Activated naive CD4-positive, alpha-beta T cell (primary cell): Measurements from ENCODE around the gene BANP.
"Not testable (repeated sequence)": the region's sequence is repeated elsewhere in the genome, so short reads cannot be mapped to it uniquely, and the experiment has no call there.

Experiments
- DNase-seq, 4 experiments: peaks; one replicate each; lab custom pipeline; 2025; lab: John Stamatoyannopoulos, UW

Gene BANP

DNA sequence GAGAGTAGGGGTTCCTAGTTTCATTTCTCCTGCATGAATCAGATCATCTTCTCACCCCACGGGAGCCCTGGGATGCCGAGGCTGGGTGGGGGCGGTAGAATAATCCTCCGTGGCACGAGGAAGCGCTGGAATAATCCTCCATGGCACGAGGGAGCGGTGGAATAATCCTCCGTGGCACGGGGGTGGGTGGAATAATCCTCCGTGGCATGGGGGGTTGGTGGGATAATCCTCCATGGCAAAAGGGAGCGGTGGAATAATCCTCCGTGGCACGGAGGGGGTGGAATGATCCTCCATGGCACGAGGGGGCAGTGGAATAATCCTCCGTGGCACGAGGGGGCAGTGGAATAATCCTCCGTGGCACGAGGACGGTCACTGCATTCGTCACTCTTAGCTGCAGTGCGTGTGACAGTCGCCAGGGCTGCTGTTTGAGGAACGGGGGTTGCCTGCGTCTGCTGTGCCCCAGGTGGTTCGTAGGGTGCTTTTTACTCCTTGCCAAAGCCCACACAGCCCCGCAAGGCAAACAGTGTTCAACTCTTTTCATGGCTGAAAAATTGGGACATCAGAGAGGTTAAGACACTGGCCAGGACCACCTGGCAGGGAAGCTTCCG is 152.5 kb downstream of the BANP start:
- no peak for DNase-seq

DNA sequence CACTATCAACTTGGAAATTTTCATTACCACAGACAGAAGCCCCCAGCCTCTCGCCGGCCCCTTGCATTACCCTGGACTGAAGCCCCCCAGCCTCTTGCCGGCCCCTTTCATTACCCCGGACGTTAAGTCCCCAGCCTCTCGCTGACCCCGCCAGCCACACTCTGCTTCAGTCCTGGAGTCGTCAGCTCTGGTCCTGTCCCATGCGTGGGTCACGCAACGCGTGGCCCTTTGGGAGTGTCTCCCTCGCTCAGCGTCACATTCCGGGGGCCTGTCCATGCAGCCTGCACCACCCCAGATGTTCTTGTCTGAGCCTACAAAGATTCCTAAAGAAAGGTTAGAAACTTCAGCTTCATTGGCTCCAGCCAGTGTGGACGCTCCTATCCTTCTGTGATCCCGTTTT is 153.1 kb downstream of the BANP start:
- DNase-seq: not testable (repeated sequence)

DNA sequence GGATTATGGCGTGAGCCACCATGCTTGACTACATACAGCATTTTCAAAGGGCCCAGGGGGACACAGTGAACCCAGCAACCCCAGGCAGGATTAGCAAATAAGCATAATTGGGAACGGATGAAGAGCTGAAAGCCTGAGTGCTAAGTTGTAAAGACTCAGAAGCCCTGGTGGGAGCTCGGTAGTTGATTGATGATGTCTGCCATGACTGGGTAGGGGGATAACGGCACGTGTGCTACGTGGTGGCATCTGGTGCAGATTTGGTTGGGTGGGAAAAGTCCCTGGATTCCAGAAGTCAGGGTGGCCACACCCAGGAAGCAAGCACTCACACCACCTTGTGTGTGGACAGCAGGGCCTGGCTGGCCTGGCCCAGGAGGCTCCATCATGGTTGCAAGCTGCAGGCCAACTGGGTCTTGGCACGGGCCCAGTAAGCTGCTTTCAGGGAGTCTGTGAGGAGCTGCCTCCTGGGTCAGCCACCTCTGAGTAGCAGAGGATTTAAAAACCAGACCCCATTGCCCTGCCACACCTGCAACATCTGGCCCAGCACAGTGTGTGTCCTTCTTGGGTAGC is 154.4 kb downstream of the BANP start:
- DNase-seq: not testable (repeated sequence)

DNA sequence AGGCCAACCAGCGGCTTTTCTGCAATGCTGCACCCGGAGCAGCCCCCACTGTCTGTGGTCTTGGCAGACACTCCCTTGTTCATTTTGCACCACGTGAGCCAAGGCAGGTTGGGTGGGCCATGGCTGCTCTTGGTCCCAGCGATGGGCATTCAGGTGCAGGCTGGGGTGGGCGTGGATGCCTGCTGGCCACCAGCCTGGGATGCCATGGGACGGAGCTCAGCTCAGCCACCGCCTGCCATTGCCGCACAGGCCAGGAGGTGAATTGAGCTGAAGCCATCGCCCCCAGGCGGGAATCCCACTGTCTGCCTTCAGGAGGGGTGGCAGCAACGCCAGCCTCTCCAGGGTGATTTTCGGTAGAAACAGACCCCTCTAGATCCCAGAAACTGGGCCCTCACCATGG is 155.3 kb downstream of the BANP start:
- not testable (repeated sequence) for DNase-seq

DNA sequence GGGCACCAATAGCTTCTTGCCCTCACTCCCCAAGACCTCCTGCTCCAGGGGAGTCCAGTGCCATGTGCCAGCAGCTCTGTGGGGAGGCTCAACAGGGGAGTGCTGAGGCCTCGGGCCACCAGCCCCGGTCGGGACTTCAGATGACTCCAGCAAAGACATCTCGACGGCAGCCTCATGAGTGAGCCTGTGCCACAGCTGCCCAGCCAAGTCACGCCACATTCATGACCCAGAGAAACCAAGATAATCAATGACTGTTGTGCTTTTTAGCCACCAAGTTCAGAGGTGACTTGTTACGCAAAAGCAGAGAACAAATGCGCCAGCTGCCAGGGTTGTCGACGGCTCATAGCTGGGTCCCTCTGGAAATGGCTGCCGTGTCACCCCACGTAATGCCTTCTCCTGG is 157.5 kb downstream of the BANP start:
- DNase-seq: no peak

DNA sequence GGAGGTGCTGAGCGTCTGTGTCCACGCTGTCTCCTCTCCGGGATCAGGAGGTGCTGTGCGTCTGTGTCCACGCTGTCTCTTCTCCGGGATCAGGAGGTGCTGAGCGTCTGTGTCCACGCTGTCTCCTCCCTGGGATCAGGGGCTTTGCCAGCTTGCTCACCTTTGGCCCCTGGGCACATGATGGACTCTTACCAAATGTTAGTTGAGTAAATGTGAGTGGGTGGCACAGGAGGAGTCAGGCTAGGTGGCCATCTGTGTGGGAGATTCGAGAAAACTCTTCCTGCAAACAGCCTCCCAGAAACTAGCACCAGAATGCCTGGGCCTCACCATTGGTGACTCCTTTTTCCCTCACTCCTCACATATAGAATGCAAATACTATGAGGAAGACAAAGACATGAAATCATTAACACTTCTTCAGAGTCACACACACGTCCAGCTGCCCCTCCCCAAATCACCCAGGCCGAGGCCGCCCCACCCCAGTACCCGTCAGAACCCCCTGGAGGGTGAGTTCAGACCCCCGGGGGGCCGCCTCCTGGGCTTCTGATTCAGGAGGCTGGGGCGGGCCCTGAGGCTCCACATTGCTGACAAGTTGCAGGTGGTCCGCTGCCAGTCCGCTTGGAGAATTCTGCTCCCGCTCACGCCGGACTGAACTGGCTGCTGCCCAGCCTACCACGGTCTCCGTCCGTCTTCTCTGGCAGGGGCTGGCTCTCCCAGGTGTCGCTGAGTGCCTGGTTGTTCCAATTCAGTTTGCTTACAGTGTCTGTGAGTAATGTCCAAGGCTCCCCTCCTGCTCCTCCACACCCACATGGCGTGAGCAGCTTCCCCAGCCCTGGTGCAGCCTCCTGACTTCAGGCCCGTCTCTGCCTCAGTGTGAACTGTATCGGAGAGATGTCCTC is 158.7 kb downstream of the BANP start:
- DNase-seq: not testable (repeated sequence)

DNA sequence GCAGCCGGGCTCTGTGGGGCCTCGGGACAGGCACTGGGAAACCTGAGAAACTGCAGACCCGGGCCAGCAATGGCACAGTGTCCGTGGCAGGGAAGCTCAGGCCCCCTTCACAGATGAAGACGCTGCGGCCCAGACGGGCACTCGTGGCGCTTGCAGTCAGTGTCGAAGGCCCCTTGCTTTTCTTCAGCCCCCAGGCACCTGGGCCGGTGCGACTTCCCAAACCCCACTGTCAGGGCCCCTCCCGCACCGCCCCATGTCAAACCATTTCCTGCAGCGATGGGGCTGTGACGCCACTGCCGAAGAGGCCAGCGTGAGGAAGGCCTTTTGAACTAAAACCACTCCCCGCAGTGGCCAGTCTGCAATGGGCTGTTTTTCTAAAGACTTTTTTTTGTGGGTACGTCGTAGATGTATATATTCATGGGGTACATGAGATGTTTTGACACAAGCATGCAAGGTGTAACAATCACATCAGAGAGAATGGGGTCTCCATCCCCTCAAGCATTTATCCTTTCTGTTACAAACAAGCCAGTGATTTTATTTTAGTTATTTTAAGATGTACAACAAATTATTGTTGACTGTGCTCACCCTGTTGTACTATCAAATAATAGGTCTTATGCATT is 159.8 kb downstream of the BANP start:
- DNase-seq: not testable (repeated sequence)

DNA sequence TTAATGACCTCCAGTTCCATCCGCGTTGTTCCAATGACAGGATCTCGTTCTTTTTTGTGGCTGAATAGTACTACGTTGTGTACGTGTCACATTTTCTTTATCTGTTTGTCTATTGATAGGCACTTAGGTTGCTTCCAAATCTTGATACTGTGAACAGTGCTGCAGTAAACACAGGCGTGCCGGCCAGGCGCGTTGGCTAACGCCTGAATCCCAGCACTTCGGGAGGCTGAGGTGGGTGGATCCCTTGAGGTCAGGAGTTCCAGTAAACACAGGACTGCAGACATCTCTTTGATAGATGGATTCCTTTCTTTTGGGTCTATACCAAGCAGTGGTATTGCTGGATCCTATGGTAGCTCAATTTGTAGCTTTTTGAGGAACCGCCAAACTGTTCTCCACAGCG is 160.7 kb downstream of the BANP start:
- not testable (repeated sequence) for DNase-seq

DNA sequence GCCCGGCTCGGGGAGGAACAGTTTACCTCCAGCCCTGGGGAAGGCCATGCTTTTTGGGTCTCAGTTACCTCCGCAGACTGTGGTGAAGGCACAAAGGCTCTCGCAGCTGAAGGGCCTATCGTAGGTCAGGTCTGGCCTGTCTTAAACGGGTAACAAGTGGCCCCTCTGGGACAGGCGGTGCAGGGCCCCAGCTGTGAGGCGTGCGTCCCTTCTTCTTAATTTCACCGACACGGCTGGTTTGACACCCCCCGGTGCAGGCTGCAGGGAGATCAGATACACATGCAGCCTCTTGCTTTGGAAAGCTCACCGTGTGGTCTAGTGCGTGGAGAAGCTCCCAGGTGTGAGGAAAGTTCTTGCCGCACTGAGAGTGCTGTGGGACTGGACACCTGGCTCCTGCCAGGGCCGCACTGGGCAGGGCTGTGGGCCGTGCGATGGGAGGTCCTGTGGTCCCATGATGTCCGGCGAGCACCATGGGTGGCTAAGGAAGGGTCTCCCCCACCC is 162.4 kb downstream of the BANP start:
- no peak for DNase-seq

DNA sequence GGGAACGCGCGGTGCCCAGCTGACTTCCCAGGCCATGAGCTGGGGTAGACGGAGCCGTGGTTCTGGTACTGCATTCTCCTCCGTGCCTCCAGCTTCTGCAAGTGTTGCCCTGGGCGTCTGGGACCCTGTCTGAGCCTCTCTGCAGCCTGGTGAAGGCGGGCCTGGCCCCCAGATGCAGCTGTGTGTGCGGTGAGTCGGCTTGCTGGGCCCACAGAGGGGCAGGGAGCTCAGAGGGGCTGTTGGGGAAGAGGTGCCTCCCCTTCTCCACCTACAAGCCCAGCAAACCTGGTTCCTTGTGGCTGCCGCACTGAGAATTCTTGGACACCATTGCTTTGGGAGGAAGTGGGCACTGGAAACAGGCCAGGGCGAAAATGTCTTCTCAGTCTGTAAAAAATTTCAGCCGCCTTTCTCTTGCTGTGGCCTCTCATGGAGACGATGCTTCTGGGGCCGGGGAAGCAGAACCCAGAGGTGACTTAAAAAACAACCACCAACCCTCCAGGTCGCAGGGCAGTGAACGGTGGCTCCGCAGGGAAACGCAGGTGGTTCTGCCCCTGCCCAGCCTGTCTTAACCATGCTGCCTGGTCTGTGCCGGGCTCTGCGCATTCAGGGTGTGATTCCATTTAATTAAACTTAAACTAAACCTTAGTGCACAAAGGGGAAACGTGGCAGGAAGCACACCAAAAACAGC is 163.5 kb downstream of the BANP start:
- DNase-seq: not testable (repeated sequence)

DNA sequence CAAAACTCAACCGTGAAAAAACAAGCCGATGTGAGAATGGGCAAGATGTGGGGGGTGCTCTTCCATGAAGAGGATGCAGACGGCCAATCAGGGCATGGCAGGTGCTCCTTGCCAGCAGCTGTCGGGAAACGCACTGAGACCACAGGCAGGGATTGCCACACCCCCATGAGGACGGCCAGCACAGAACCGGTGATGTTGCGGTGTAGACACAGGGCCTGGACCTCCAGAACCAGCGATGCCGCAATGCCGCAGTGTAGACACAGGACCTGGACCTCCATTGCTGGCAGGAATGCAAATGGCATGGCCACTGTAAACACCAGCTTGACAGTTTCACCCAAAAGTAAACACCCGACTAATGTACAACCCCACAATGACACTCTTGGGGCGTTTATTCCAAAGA is 164.9 kb downstream of the BANP start:
- DNase-seq: no peak

DNA sequence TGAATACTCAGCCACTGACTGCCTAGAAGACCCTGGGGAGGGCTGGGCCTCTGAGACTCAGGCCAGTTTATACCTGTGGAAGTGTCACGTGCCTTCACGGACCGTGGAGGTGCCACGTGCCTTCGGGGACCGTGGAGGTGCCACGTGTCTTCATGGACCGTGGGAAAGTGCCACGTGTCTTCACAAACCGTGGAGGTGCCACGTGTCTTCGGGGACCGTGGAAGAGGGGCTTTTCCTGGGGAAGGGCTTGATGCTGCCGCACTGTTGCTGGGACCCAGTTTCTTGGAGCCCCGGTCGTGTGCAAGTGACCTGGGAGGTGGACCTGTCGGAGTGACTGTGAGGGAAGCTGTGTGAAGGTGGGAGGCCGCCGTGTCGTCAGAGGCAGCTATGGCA is 166.2 kb downstream of the BANP start:
- DNase-seq: no peak

DNA sequence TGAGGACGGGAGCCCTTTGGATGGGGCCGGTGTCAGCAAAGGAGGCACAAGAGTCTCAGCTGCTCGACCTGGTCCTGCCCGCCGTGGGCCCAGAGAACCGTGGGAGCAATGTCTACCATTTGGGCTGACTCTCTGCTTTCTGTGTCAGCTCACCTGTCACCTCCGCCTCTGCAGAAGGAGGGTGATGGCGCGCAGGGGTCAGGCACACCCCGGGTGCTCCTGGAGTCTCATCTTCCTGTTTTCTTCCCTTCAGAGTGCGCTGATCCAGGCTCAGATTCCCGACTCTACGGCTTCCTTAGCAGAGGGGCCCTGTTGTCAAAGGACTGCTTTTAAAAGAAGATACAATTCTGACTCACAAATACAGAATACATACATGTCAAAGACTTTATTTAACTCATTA is 167.1 kb downstream of the BANP start:
- no peak for DNase-seq

DNA sequence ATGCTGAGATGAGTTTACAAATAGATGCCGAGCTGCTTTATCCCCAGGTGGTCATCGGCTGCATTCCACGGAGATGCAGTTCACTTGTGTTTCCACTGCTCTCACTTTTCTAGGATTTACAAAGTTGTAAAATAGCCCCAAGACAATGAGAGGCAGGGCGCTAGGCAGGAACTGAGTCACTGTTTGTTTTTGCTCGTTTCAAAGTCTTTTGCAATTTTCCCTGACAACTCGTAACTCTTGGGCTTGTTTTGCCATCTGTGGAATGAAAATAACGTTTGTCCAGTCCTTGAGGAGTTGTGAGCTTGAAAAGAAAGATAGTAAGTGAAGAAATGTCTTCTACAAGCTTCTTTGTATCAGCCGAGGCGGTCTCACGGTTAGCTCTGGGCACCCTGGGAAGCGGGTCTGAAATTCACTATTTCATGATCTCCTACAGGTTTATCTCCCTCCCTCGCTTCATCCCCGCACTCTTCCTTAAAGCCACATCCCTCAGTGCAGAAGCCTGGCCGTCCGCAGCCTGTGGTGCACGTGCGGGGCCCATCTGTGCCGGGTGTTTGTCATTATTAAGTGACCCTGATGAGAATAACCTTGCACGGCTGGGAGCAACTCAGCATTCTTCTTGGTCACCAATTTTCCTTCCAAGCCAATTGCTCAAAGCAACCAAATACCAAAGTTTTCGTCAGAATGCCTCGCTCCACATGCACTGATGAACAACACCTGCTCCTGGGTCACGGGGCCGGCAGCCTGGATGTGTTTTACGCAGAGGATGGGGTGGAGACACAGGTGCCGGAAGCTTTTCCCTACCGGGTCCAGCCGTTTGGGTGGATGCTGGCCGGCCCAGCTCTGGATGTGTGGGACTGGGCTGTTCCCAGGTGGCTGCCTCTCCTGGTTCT is 167.9 kb downstream of the BANP start:
- DNase-seq: not testable (repeated sequence)

DNA sequence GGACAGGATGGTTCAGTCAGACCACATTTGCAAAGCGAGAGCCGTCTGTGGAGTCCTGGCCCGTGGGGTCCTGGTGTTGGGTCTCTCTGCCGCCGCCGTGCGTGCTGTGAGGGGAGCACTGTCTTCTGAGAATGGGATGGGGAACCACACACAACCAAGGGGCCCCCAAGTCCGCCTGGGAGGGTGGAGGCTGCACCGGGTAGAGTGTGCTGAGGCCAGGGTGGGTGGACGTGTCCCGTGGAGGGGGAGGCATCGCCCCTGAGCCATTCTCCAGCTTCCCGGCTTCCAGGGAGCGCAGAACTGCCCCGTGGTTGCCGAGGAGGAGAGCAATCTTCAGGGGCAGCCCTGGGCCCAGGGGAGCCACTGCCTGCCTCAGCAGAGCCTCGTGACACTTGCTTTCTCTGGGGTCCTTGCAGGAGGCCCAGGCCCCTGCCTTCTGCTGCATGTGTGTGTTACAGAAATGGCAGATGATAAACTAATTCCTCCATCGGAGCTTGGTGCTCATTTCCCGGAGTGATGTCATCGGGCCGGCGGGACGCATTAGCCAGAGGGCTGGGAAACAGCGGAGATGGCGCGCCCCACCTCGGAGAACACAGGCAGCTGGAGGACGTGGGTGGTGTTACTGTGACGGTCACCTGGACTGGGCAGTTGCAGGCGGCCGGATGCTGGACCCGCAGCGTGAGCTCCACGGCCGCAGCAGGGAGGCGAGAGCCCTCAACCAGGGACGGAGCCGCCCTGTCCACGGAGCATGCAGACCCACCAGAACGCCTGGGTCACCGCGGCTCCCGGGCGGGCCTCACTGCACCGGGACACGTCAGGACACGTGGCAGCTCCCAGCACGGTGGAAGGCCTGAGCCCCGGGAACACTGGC is 168.9 kb downstream of the BANP start:
- DNase-seq: not testable (repeated sequence)

DNA sequence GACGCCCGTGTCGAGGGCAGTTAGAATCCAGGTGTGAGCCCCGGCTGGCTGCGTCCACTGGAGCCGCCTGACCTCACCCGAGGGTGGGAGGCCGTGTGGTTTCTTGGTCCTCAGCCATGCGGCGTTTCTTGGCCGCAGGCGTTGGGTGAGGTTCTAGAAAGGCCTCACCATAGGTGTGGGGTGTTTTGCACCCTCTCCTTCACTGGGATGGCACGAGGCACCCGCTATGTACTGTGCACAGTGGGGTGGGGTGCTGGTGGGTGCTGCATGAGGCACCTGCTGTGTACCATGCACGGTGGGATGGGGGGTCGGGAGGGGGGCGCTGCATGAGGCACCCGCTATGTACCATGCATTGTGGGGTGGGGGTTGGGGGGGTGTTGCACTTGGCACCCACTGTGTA is 169.6 kb downstream of the BANP start:
- DNase-seq: no peak

DNA sequence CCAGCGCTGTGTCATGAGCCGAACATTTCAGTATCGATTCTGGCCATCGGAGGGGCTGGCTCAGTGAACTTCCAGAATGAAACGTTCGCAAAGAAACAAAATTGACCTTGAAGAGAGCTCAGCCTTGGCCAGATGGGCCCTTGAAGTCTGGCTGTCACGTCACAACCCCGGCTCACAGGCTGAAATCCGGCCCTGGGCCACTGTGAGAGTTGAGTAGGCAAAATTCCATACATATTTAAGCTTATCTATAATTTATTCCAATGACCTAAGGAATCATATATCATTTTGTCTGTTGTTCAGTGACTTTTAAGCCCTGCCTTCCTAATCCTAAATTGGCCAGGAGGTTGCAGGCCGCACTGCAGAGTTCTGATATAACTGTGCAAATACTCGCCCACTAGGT is 170.2 kb downstream of the BANP start:
- not testable (repeated sequence) for DNase-seq

DNA sequence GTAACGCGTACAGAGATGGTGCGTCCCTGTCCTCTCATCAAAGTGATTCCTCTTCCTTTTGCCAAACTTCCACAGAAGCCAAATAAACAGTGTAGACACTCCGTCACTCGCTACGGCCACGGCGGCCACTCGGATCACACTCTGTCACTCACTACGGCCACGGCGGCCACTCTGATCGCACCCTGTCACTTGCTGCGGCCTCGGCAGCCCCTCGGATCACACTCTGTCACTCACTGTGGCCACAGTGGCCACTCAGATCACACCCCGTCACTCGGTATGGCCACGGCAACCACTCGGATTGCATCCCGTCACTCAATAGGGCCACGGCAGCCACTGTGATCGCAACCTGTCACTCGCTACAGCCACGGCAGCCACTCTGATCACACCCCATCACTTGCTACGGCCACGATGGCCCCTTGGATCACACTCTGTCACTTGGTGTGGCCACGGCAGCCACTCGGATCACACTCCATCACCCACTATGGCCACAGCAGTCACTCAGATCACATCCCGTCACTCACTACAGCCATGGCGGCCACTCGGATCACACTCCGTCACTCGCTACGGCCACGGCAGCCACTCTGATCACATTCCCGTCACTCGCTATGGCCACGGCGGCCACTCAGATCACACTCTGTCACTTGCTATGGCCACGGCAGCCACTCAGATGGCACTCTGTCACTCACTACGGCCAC is 170.8 kb downstream of the BANP start:
- no peak for DNase-seq
